Neural cell (in vitro differentiated cells): ENCODE data around the gene CHRNA4.

Experiments
- EP300 ChIP-seq: fragments of 450-650 bp; conservative IDR thresholded peaks from 2 replicates; pipeline ENCODE4 v1.6.1; 2014; ENCODE audit warnings: antibody characterized with exemption, mild to moderate bottlenecking, moderate library complexity; ENCODE audit not compliant: poor library complexity, severe bottlenecking
- POLR2AphosphoS5 ChIP-seq: IDR thresholded peaks from 2 replicates; pipeline ENCODE4 v1.6.1; 2012
- RAD21 ChIP-seq: fragments of 450-650 bp; conservative IDR thresholded peaks from 2 replicates; pipeline ENCODE4 v1.6.1; 2014; ENCODE audit warnings: antibody characterized with exemption, mild to moderate bottlenecking, moderate library complexity
- TF ChIP-seq, protein P1 (sequence below): fragments of 450-650 bp; IDR thresholded peaks from 2 replicates; pipeline ENCODE4 v1.5.1; 2014; ENCODE audit warnings: antibody characterized with exemption, mild to moderate bottlenecking, moderate library complexity; ENCODE audit not compliant: poor library complexity, severe bottlenecking

DNA sequence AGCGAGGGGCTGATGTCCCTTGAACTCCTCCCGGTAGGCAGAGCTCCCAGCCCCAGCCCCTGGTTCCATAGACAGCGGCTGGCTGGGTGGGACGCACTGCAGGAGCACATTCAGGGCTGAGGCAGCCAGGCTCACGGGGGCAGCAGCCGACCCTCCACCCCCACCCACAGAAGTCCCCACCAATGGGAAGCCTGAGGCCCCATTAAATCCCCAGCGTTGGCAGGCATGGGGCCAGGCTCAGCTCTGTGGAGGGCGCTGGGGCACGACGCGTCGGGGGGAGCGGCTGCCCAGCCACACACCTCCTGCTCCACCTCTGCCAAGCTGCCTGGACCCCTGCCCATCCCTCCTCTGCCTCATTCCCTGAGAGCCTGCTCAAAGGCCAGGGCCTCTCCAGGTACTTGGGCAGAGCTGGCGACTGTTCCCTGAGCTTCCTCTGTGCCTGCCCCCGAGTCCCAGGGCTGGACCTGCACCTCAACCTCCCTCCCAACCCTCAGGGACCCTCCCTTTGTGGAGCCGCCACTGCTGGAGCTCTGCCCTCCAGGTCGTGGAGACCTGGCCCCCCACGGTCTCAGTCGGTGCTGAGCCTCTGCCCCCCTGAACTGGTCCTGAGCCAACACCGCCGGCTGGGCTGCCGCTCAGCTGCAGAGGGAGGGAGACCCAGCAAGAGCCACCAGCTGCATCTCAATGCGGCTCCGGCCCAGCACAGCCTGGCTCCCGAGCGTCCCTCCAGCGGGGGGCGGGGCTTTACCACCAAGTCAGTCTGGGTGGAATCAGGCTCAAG is 9.1 kb downstream of the CHRNA4 start:
- no peak for TF ChIP-seq POLR2AphosphoS5
- TF ChIP-seq RAD21: no peak
- TF ChIP-seq, protein P1, sequence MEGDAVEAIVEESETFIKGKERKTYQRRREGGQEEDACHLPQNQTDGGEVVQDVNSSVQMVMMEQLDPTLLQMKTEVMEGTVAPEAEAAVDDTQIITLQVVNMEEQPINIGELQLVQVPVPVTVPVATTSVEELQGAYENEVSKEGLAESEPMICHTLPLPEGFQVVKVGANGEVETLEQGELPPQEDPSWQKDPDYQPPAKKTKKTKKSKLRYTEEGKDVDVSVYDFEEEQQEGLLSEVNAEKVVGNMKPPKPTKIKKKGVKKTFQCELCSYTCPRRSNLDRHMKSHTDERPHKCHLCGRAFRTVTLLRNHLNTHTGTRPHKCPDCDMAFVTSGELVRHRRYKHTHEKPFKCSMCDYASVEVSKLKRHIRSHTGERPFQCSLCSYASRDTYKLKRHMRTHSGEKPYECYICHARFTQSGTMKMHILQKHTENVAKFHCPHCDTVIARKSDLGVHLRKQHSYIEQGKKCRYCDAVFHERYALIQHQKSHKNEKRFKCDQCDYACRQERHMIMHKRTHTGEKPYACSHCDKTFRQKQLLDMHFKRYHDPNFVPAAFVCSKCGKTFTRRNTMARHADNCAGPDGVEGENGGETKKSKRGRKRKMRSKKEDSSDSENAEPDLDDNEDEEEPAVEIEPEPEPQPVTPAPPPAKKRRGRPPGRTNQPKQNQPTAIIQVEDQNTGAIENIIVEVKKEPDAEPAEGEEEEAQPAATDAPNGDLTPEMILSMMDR: no peak
- TF ChIP-seq EP300: no peak
